Jurkat, Clone E6-1 (cell line): Measurements from ENCODE around the gene QDPR.
A peak's percentile ranks its signal among the peaks of the same experiment; 100 is the strongest.

ENCODE experiments used
- DNase-seq: peaks from one replicate; pipeline ENCODE4 v3.0.0-alpha.2; 2011; ENCODE audit warnings: low read depth, low spot score
- H3K4me3 ChIP-seq: 2 replicates; pipeline ENCODE4 v1.5.1; 2011; ENCODE audit warnings: mild to moderate bottlenecking, low read length, control low read depth, moderate library complexity

Gene QDPR

GRCh38 chr4:17494258-17495190 is 17.4 kb downstream of the QDPR start:
- H3K4me3 ChIP-seq, result no peak overlapping the region
- no peak for DNase-seq

GRCh38 chr4:17493619-17494018 is 18.3 kb downstream of the QDPR start:
- no peak overlapping the region for H3K4me3 ChIP-seq
- no peak for DNase-seq

- H3K4me3 ChIP-seq, result no peak overlapping the region
- DNase-seq, result no peak
These were observed 19.0 kb downstream of the QDPR start for GRCh38 chr4:17492876-17493275.

GRCh38 chr4:17492058-17492741 is 19.7 kb downstream of the QDPR start:
- no peak overlapping the region for H3K4me3 ChIP-seq
- no peak for DNase-seq

- no peak for DNase-seq
- H3K4me3 ChIP-seq, result no peak overlapping the region
These were observed 20.7 kb downstream of the QDPR start for GRCh38 chr4:17491196-17491595.

GRCh38 chr4:17490575-17491059 is 21.3 kb downstream of the QDPR start:
- DNase-seq, result peak; percentile 69
- no peak overlapping the region for H3K4me3 ChIP-seq

- no peak for DNase-seq
- no peak overlapping the region for H3K4me3 ChIP-seq
These were observed 22.2 kb downstream of the QDPR start for GRCh38 chr4:17489721-17490120.

- H3K4me3 ChIP-seq, result no peak overlapping the region
- peak; percentile 86 for DNase-seq
These were observed 22.8 kb downstream of the QDPR start for GRCh38 chr4:17489123-17489522.

GRCh38 chr4:17482716-17483115 is 29.2 kb downstream of the QDPR start:
- no peak overlapping the region for H3K4me3 ChIP-seq
- no peak for DNase-seq

- DNase-seq, result no peak
- H3K4me3 ChIP-seq, result no peak overlapping the region
These were observed 30.9 kb downstream of the QDPR start for GRCh38 chr4:17480955-17481354.

- no peak for DNase-seq
These were observed 31.5 kb downstream of the QDPR start for GRCh38 chr4:17480210-17480927.

GRCh38 chr4:17477774-17478472 is 34.0 kb downstream of the QDPR start:
- DNase-seq, result no peak
- H3K4me3 ChIP-seq, result no peak overlapping the region

More at GRCh38 chr4:17480210-17480927, 31.5 kb downstream of the QDPR start:
- no peak overlapping the region for H3K4me3 ChIP-seq

- DNase-seq, result no peak
- H3K4me3 ChIP-seq, result no peak overlapping the region
These were observed 35.0 kb downstream of the QDPR start for GRCh38 chr4:17476853-17477252.

GRCh38 chr4:17475481-17475880 is 36.4 kb downstream of the QDPR start:
- DNase-seq, result no peak
- no peak overlapping the region for H3K4me3 ChIP-seq

GRCh38 chr4:17469931-17470674 is 41.8 kb downstream of the QDPR start:
- H3K4me3 ChIP-seq, result no peak overlapping the region
- no peak for DNase-seq

GRCh38 chr4:17468619-17469221 is 43.2 kb downstream of the QDPR start:
- no peak for DNase-seq
- no peak overlapping the region for H3K4me3 ChIP-seq

- H3K4me3 ChIP-seq, result no peak overlapping the region
- no peak for DNase-seq
These were observed 48.3 kb downstream of the QDPR start for GRCh38 chr4:17463606-17464005.

GRCh38 chr4:17450269-17450804 is 61.6 kb downstream of the QDPR start:
- no peak for DNase-seq
- H3K4me3 ChIP-seq, result no peak overlapping the region
